Esophagus muscularis mucosa (tissue), 4 donors: ENCODE results near the gene MTIF3.

Experiments
- CTCF ChIP-seq, 3 experiments: fragments of 200-600 bp in 2 of 3; fragments of 450-650 bp in 1 of 3; sonication (generic) in 2 of 3; IDR thresholded peaks; one replicate each; pipeline ENCODE4 v1.5.1; 2017 to 2019; ENCODE audit warnings: antibody characterized with exemption in 3 of 3, mild to moderate bottlenecking in 2 of 3, moderate library complexity in 1 of 3
- EP300 ChIP-seq: sonication (generic); formaldehyde crosslinking; IDR thresholded peaks from one replicate; pipeline ENCODE4 v1.6.1; 2017; ENCODE audit warnings: antibody characterized with exemption
- POLR2A ChIP-seq: fragments of 450-650 bp; IDR thresholded peaks from one replicate; pipeline ENCODE4 v1.6.1; 2017; ENCODE audit warnings: antibody characterized with exemption, moderate library complexity, mild to moderate bottlenecking, low read depth
- POLR2AphosphoS5 ChIP-seq, 2 donors: sonication (generic); formaldehyde crosslinking; IDR thresholded peaks; one replicate each; pipeline ENCODE4 v1.6.1; 2017; ENCODE audit warnings: antibody characterized with exemption in 2 of 2

- TF ChIP-seq CTCF (IDR thresholded peaks at IDR 0.05) = no peak
- no peak for TF ChIP-seq POLR2AphosphoS5 (IDR thresholded peaks at IDR 0.05)
- no peak for TF ChIP-seq EP300
- no peak for TF ChIP-seq POLR2A
Observed at GRCh38 chr13:27437126-27437525, 13.2 kb downstream of the MTIF3 start.
